GM12874 (cell line): ENCODE data around the gene INF2.

Experiments
- CTCF ChIP-seq: IDR thresholded peaks from 2 replicates; pipeline ENCODE4 v1.5.1; 2011; ENCODE audit warnings: low read depth, mild to moderate bottlenecking, control low read depth, low read length, moderate library complexity; ENCODE audit not compliant: insufficient read depth

INF2 gene

GRCh38 chr14:104683653-104684448 lies 5.6 kb upstream of the INF2 start:
- no peak for TF ChIP-seq CTCF

GRCh38 chr14:104684449-104684821 lies 5.0 kb upstream of the INF2 start:
- no peak for TF ChIP-seq CTCF

- no peak for TF ChIP-seq CTCF
Measured at GRCh38 chr14:104685216-104685997, 4.0 kb upstream of the INF2 start.

GRCh38 chr14:104685998-104686610 lies 3.3 kb upstream of the INF2 start:
- no peak for TF ChIP-seq CTCF

- TF ChIP-seq CTCF, result no peak
Measured at GRCh38 chr14:104686624-104687517, 2.5 kb upstream of the INF2 start.

GRCh38 chr14:104687601-104688504 lies 1.6 kb upstream of the INF2 start:
- TF ChIP-seq CTCF, result no peak
